Stimulated activated CD8-positive, alpha-beta memory T cell treated with anti-CD3 and anti-CD28 coated beads, Interleukin-7, amount 100 ng/mL, for 4 hours (primary cell): ENCODE data around the gene SLC25A29.

Experiments used
- DNase-seq, 2 donors: peaks; one replicate each; pipeline ENCODE4 v3.0.0-alpha.2; 2020; ENCODE audit warnings: low read depth in 2 of 2

Gene SLC25A29

GRCh38 chr14:100281286-100282082 is 24.8 kb downstream of the SLC25A29 start:
- DNase-seq: no peak

- no peak for DNase-seq
These were observed 26.7 kb downstream of the SLC25A29 start for GRCh38 chr14:100279563-100279962.

GRCh38 chr14:100279133-100279532 is 27.1 kb downstream of the SLC25A29 start:
- DNase-seq: no peak

GRCh38 chr14:100278702-100279101 is 27.5 kb downstream of the SLC25A29 start:
- DNase-seq: no peak

GRCh38 chr14:100275214-100275613 is 31.0 kb downstream of the SLC25A29 start:
- no peak for DNase-seq

- DNase-seq: no peak
These were observed 32.0 kb downstream of the SLC25A29 start for GRCh38 chr14:100274250-100274649.

- DNase-seq: no peak
These were observed 34.9 kb downstream of the SLC25A29 start for GRCh38 chr14:100271247-100271939.

- DNase-seq: no peak
These were observed 37.5 kb downstream of the SLC25A29 start for GRCh38 chr14:100268591-100269207.

GRCh38 chr14:100267990-100268389 is 38.3 kb downstream of the SLC25A29 start:
- DNase-seq: no peak

GRCh38 chr14:100263141-100263540 is 43.1 kb downstream of the SLC25A29 start:
- DNase-seq: no peak

- DNase-seq: no peak
These were observed 43.7 kb downstream of the SLC25A29 start for GRCh38 chr14:100262545-100262944.

- no peak for DNase-seq
These were observed 44.6 kb downstream of the SLC25A29 start for GRCh38 chr14:100261621-100262020.

- no peak for DNase-seq
These were observed 49.8 kb downstream of the SLC25A29 start for GRCh38 chr14:100256339-100256895.

- no peak for DNase-seq
These were observed 53.6 kb downstream of the SLC25A29 start for GRCh38 chr14:100252684-100253083.

- DNase-seq: no peak
These were observed 55.3 kb downstream of the SLC25A29 start for GRCh38 chr14:100250732-100251465.

- DNase-seq: no peak
These were observed 59.3 kb downstream of the SLC25A29 start for GRCh38 chr14:100246809-100247428.

- no peak for DNase-seq
These were observed 63.2 kb downstream of the SLC25A29 start for GRCh38 chr14:100243020-100243419.

GRCh38 chr14:100241279-100241678 is 65.0 kb downstream of the SLC25A29 start:
- no peak for DNase-seq
